Amniotic stem cell (primary cell): ENCODE results near the gene CPPED1.
"Not testable (repeated sequence)": the region's sequence is repeated elsewhere in the genome, so short reads cannot be mapped to it uniquely, and the experiment has no call there.

Experiments
- DNase-seq: peaks from one replicate; lab custom pipeline; 2025; lab: John Stamatoyannopoulos, UW

Gene CPPED1

GRCh38 chr16:12767897-12768296 lies 35.8 kb downstream of the CPPED1 start:
- DNase-seq = no peak

- no peak for DNase-seq
Measured at GRCh38 chr16:12766853-12767252, 36.8 kb downstream of the CPPED1 start.

GRCh38 chr16:12766208-12766607 lies 37.5 kb downstream of the CPPED1 start:
- not testable (repeated sequence) for DNase-seq

- DNase-seq = no peak
Measured at GRCh38 chr16:12764813-12765488, 38.7 kb downstream of the CPPED1 start.

GRCh38 chr16:12763517-12763916 lies 40.2 kb downstream of the CPPED1 start:
- no peak for DNase-seq

GRCh38 chr16:12760819-12761611 lies 42.7 kb downstream of the CPPED1 start:
- DNase-seq = no peak

GRCh38 chr16:12758670-12759558 lies 44.8 kb downstream of the CPPED1 start:
- no peak for DNase-seq

DNA sequence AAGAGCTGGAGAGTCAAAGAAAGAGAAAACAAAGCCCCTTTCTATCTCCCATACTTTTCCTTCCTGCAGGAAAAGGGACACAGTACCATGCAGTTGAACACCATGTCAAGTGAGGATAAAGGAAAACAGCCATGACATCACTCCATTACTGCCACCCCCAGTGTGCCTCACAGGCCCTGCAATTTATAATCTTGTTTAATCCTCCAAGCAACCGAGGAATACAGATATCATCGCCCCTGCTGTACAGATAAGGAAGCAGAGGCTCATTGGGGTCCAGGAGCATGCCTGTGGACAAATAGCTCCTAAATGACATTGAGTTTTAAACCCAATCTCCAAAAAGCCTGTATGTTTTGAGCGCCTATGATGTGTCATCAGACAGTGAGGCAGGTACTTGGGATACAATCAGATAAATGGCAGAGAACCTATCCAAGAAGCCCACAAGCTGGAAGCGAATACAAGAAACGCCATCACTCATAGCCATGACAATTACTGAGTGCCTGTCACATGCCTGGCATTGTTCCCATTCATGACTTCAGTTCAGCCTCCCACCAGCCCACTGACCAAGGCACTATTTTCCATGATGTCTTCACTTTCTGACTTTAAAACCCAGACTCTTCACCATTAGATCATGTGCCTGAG lies 45.5 kb downstream of the CPPED1 start:
- DNase-seq = no peak

DNA sequence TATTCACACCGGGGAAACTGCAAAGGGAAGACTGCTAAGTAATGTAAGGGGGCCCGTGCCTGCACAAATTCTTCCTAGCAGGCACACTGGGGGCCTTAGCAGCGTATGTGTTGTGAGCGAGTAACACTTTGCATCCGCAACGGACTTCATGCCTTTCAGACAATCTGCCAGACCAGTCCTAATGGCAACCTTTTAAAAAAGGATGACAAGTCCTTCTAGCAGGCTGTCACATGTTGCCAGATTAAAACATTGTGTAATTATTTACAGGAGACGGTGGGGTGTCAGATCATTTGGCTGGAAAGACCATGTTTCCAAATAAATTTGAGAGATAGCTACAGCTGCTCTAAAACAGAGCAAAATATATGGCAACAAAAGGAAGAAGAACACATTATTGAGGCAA lies 46.1 kb downstream of the CPPED1 start:
- no peak for DNase-seq

DNA sequence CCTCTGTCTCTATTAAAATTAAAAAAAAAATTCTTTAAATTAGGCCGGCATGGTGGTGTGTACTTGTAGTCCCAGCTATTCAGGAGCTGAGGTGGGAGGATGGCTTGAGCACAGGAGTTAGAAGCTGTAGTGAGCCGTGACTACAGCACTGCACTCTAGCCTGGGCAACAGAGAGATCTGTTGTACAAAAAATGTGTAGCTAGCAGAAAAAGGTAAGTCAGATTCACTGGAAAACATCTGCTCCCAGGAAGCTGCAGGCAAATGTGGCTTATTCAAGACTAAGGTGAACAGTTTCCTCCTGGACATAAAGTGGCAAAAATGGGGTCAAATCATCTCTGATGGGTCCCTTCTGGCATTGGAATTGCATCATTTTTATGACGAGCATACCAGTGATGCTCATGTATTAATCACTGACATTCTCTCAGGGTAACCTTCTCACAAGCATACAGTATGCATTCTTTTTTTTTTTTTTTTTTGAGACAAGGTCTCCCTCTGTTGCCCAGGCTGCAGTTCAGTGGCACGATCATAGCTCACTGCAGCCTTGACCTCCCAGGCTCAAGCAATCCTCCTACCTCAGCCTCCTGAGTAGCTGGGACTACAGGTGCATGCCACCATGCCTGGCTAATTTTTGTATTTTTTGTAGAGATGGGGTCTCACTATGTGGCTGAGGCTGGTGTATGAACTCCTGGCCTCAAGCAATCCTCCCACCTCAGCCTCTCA lies 48.7 kb downstream of the CPPED1 start:
- DNase-seq = no peak

DNA sequence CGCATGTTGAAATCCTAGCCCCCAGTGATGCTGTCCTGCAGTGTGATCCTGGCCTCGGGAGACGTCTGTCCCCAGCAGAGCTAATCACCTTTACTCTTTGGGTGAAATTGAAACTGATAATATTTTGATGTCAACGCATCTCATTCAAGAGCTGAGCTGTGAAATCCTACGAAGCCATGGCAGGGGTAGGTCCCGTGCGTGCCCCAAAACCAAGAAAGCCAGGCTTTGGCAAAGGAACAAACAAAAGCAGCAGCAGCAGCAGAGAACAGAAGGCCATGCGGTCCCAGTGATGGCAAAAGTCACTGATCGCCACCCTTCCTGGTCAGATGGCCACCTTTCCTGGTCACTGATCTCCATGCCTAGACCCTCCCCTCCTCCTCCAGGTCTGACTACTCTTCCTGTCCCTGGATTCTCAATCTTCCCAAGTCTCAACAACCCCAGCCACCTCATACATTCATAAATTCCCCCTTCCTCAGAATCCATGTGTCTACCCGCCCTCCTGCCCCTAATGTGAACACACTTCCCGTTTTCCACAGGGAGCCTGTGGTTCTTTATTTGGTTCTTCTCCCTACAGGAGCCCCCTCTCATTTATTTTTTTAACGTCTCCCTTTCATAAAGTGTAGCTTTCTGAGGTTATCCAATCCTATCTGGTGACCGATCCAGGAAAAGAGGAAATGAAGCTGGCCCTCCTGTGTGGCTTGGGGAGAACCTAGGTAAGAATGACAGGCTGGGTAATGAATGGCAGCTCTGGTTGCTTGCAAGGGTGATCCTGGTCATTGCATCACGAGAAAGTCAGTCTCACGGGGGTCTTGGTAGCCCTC lies 50.3 kb downstream of the CPPED1 start:
- no peak for DNase-seq

GRCh38 chr16:12752159-12752558 lies 51.5 kb downstream of the CPPED1 start:
- DNase-seq = no peak

GRCh38 chr16:12750554-12750918 lies 53.2 kb downstream of the CPPED1 start:
- DNase-seq = no peak

- no peak for DNase-seq
Measured at GRCh38 chr16:12749076-12749475, 54.6 kb downstream of the CPPED1 start.

GRCh38 chr16:12747827-12748226 lies 55.9 kb downstream of the CPPED1 start:
- no peak for DNase-seq

DNA sequence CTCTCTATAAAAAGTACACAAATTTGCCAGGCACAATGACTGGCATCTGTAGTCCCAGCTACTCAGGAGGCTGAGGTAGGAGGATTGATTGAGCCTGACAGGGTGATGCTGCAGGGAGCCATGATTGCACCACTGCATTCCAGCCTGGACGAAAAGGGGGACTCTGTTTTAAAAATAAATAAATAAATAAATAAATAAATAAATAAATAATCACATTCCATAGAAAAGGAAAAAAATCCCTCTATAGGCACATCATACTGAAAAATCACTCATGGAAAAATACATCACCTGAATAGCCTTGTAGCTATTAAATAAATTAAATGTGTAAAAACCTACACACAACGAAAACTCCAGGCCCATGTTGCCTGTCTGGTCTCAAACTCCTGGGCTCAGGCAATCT lies 56.4 kb downstream of the CPPED1 start:
- DNase-seq = no peak

GRCh38 chr16:12744860-12745259 lies 58.8 kb downstream of the CPPED1 start:
- DNase-seq = no peak

GRCh38 chr16:12742741-12743140 lies 60.9 kb downstream of the CPPED1 start:
- no peak for DNase-seq

DNA sequence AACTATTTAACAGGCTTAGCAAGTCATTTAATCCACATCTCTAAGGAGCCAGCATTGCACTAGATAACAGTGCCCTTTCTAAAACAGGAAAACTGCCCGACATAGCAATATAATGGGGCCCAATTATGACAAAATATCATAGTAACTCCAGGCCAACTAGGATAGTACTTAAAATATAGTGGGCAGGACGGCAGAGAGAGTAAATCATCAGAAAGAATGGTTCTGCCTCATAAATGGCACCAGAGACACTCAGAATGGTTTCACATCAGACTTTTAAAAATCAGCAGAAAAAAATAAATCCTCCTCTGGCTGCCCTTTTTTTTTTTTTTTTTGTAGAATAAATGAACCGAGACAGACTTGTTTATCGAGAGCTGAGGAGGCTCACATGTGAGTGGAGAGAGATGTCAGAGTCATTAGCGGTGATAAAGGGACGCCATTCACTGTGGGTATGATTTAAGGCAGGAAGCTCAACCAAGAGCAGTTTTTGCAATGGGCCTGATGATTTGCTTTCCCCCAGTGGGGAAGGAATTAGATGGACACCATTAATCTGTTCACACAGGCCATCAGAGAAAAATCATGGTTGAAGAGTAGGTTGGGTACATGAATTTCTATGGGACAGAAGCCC lies 62.6 kb downstream of the CPPED1 start:
- DNase-seq = no peak

DNA sequence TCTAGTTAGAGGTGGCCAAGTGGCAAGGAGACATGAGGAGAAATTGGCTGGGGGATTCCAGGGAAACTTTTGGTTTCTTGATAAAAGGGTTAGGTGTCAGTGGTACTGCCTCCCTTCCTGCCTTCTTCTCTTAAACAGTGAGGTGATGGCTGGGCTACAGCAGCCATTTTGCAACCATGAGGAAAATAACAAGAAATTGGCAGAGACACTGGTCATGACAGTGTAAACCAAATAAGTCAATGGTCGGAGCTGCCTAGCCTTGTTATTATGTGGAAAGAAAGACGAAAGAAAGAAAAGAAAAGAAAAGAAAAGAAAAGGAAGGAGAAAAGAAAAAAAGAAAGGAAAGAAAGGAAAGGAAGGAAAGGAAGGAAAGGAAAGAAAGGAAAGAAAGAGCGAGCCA lies 63.9 kb downstream of the CPPED1 start:
- no peak for DNase-seq
